Heart left ventricle (tissue), 13 donors: ENCODE measurements around the gene CLCN4.

Source experiments
- POLR2A ChIP-seq, 2 donors: fragments of 450-650 bp; IDR thresholded peaks; one replicate each; pipeline ENCODE4 v1.6.1; 2017; ENCODE audit warnings: antibody characterized with exemption in 2 of 2, mild to moderate bottlenecking in 2 of 2, moderate library complexity in 2 of 2
- TF ChIP-seq, protein P1 (sequence below), 12 donors: fragments of 200-600 bp; sonication (generic) in 4 of 12; IDR thresholded peaks; one replicate each; pipeline versions ENCODE4 v1.5.0 to v1.8.0; 2018 to 2022; ENCODE audit warnings: antibody characterized with exemption in 12 of 12, mild to moderate bottlenecking in 5 of 12
- donor health status: ischemic (EF 13 %, LVEDD 7.1; RV severe dilation, severe dysfunction).
- donor health status: DM: no; HTN: yes; CAD: no.
- donor health status: DM: no; HTN: no; CAD: no.
- donor health status: ischemic (EF 25% LVEDD 6.9; RV normal size, moderate dysfunction).
- donor health status: ischemic (EF 25% LVEDD 5.7; RV mildly dilated, moderate dysfunction).
- donor health status: ischemic (EF 35%, LVEDD 5.7; RV mildly dilated, moderate dysfunction).
- donor health status: nonischemic (EF 11% LVEDD 7.7; RV severe dilation, severe dysfunction).
- donor health status: DM: yes; HTN: yes; CAD: no.
- donor health status: PGD.
- donor health status: ischemic (EF 29% LVEDD 5.4; RV normal size, mild dysfunction).
- donor health status: nonischemic (EF 23%, LVEDD 6.1; RV moderate dilation, normal function).

DNA sequence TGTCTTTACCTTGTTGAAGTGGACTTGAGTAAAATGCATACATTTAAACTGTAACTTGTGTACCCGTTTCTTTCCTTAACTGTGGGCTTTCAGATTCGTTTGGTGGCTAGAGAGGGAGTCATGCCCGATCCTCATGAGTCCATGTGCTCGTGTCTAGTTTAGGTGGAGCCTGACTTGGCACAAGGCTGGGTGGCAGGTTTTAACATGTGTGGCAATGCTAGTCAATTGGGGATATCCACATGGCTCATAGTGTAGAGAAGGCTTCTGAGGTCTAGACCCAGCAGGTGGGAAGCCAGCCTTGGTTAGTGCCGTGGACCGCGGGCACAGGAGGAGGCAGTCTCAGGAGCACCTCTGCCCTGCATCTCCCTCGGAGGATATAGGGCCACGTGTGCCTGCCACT lies 48.5 kb upstream of the CLCN4 start:
- TF ChIP-seq, protein P1, sequence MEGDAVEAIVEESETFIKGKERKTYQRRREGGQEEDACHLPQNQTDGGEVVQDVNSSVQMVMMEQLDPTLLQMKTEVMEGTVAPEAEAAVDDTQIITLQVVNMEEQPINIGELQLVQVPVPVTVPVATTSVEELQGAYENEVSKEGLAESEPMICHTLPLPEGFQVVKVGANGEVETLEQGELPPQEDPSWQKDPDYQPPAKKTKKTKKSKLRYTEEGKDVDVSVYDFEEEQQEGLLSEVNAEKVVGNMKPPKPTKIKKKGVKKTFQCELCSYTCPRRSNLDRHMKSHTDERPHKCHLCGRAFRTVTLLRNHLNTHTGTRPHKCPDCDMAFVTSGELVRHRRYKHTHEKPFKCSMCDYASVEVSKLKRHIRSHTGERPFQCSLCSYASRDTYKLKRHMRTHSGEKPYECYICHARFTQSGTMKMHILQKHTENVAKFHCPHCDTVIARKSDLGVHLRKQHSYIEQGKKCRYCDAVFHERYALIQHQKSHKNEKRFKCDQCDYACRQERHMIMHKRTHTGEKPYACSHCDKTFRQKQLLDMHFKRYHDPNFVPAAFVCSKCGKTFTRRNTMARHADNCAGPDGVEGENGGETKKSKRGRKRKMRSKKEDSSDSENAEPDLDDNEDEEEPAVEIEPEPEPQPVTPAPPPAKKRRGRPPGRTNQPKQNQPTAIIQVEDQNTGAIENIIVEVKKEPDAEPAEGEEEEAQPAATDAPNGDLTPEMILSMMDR (IDR thresholded peaks at IDR 0.05) = no peak
- TF ChIP-seq POLR2A (IDR thresholded peaks at IDR 0.05) = no peak
